Stimulated activated CD4-positive, alpha-beta T cell treated with anti-CD3 and anti-CD28 coated beads, Interleukin-4, amount 100 ng/mL, for 48 hours (primary cell): Measurements from ENCODE around the gene RIN3.

Experiments used
- DNase-seq, 2 donors: peaks; one replicate each; pipeline ENCODE4 v3.0.0-alpha.2; 2020; ENCODE audit warnings: low read depth in 2 of 2

The RIN3 gene

DNA sequence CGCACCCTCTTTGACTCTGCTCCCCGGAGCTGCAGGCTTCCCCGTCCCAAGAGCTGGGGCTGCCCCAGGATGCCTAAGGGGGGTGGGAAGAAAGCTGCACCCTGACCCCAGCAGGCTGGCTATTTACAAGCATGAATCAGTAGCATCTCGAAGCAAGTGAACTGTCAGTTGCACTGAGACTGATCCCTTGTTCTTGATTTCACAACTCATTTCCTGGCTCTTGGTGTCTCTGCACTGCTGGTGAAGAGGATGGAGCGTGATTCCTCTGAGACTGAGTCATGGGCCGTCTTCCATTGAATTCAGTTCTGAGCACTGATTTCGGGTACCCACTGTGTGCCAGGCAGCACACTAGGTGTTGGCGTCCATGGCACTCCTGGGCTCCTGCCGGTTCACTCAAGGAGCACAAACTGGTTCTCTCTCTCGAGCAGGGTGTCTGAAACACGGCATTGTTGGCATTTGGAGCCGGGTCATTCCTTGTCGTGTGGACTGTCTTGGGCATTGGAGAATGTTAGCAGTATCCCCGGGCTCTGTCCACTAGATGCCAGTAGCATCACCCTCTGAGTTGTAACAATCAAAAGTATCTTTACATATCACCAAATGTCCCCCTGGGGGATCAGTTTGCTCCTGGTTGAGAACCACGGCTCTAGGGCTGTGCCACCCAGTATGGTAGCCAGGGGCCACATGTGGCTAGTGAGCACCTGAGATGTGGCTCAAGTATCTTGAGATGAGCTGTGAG lies 86.9 kb downstream of the RIN3 start:
- no peak for DNase-seq

DNA sequence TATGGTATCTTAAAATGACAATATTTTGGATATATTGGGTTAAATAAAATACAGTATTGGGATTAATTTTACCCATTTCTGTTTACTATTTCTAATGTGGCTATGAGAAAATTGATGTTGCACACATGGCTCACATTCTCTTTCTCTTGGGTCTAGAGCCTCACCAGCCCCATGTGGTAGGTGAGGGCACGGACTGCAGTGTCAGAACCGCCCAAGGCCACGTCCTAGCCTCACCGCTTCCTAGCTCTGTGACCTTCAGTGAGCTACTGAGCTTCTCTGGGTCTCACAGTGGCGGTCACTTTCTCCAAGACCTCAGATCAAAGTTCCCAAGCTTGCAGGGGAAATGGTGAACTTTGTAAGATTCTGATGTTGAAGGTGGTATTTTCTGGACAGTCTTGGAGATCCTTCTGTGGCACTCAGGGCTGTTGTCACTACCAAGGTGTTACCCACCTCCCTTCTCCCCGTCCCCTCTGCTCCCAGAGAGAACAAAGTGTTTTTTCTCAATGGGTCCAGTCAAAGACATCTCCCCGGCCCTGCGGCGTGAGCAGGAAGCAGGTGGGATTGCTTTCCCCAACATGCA lies 87.6 kb downstream of the RIN3 start:
- DNase-seq = no peak

DNA sequence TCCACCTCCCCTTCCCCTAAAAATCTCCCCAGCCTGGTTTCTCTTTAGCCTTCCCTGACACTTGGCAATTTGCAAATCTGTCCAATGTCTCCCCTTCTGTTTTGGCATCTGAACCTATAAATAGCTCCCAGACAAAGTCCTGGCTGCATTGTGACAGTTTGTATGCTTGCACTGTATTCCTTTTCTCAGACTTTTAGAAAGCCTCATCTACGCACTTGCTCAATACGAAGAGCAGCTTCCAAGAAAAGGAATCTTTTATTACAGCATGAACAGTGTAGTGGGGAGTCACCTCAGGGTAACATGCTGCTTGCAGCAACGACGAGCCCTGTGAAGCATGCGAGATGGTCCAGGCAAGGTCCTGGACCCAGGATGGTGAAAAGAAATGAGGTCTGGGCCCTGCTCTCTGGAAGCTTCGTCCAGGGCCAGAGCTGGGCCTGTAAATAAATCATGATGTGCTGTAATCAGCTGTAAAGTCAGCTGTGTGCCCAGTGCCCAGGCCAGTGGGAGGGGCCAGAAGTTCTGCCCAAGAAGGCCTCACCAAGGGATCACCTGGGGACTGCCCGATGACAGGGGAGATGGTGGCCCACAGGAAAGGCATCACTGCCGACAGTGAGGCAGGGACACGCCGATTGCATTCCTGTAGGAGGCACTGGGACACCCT lies 88.3 kb downstream of the RIN3 start:
- no peak for DNase-seq

GRCh38 chr14:92603309-92604242 lies 90.0 kb downstream of the RIN3 start:
- DNase-seq = peak; percentile 15 to 20

GRCh38 chr14:92605274-92605940 lies 91.8 kb downstream of the RIN3 start:
- no peak for DNase-seq

DNA sequence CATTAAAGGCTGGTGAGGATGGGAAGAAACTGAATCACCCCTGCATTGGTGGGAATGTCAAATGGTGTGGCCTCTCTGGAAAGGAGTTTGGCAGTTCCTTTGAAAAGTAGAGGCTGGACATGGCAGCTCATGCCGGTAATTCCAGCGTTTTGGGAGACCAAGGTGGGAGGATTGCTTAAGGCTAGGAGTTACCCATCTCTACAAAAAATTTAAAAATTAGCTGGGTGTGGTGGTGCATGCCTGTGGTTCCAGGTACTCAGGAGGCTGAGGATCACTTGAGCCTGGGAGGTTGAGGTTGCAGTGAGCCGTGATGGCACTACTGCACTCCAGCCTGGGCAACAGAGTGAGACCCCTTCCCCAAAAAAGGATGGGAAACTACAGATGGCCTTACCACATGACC lies 93.7 kb downstream of the RIN3 start:
- no peak for DNase-seq

- DNase-seq = no peak
Observed at GRCh38 chr14:92607702-92608429, 94.3 kb downstream of the RIN3 start.

GRCh38 chr14:92609955-92610354 lies 96.4 kb downstream of the RIN3 start:
- no peak for DNase-seq

DNA sequence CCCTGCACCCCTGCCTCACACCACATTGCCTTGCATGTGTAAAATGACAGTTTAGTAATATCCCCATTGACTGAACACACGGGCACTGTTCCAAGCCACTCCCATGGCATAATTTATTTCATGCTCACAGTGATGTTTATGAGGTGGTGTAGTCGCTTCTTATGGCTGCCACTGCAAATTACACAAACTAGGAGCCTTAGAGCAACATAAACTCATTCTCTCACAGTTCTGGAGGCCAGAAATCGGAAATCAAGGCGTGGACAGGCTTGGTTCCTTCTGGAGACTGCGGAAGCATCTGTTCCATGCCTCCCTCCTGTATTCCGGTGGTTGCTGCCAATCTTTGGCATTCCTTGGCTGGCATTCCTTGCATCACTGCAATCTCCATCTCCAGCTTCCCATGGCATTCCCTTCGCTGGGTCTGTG lies 97.3 kb downstream of the RIN3 start:
- no peak for DNase-seq

- DNase-seq = peak; percentile 61 to 76
Observed at GRCh38 chr14:92613008-92613658, 99.6 kb downstream of the RIN3 start.

DNA sequence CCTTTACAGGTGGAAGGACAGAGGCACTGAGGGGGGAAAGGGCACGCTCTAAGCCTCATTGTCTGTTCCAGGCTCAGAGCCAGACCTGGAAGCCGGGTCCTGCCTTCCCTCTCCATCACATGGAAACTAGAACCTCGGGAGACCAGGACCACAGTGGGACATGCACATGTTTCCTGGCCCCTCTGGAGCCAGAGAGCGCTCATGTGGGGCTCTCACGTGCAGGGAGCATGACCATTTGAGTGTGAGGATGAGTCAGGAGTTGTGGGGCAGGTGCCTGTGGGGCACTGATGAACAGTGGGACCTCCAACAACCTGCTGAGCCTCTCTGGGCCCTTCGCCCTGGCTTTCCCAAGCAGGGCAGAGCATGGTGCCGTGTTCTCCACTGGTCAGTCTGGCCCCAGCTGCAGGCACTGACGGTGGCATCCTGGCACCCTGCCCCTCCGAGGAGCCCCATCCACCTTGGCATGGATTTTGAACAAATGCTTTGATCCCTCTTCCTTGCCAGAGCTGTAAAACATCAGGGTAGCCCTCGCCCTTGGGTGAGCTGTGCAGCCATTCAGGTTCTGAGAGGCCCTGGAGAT lies 100.2 kb downstream of the RIN3 start:
- DNase-seq = no peak

DNA sequence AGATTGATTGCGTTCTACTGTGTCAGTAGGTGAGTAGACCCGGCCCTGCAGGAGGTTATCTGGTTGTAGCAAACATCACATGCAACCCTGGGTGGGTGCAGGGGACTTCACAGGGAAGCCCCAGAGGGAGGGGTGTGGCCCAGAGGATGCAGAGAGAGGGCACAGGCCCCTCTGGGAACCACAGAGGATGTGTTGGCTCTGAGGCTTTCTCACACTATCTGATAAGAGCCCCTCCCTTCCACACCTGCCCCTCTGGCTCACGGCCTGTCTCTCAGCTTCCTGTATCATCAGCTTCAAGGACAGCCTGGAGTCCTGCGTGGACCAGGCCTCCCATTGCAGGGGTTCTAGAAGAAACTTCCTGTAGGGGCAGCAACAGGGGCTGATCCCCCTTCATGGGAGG lies 101.9 kb downstream of the RIN3 start:
- peak; percentile 5 to 10 for DNase-seq

DNA sequence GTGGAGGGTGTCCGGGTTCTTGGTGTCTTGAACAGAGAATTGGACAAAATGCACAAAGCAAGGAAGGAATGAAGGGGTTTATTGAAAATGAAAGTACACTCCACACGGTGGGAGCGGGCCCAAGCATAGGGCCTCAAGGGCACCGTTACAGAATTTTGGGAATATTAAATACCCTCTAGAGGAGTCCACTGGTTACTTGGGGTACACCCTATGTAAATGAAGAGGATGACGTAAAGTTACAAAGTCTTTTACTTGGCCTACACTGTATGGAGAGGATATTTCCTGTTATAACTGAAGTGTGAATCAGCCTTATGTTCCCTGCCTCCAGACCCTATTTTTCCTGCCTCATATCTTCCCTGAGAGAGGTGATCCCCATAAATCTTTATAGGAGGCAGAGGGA lies 102.6 kb downstream of the RIN3 start:
- no peak for DNase-seq

DNA sequence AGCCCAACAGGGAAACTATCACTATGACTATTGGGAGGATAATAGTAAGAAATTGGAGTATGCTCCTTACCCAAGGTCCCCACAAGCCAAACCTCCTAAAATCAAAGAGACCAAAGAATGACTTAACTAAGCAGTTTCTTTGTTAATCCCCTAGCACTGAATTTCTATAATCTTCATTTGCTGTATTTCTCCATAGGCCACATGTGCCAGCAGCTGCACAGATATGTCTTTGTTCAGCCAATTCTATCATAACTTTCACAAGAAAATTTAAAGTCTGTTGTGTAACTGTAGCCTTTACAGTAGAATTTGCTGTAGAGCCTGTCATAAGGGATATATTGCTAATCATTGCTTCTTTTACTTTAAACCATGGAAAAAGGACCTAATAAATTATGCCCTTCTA lies 104.0 kb downstream of the RIN3 start:
- no peak for DNase-seq

DNA sequence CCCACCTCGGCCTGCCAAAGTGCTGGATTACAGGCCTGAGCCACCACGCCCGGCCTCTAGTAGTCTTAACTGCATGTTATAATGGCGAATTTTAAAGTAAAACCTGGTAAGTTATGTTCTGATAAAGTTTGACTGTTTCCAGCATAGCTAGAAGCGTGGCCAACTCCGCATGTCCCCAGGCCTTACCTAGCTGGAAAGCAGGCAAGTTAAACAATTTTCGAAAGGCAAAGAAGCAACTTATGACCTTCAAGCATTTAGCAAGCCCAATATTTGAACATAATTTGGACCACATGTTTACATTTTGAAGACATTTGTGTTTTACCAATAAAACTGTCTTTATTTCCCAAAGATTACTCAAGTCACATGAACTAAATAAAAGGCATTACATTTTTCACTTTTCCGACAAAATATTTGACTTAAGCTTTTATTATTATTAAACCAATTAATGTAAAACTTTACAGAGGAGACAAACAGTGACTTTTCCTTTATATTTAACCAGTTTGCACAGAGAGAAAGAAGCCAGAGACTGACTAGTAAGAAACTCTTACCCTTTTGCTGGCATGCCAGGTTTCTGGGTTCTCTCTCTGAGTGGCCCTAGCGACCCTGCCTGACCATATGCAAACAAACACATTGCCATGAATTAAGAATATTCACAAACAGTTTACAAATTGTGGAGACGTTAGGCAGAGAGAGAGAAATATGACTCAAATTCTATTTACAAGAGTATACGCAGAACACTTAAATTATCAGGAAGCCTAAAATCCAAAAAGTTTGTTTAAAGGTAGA lies 106.3 kb downstream of the RIN3 start:
- DNase-seq = no peak

- no peak for DNase-seq
Observed at GRCh38 chr14:92622311-92622710, 108.7 kb downstream of the RIN3 start.

GRCh38 chr14:92624764-92625163 lies 111.2 kb downstream of the RIN3 start:
- no peak for DNase-seq

GRCh38 chr14:92625213-92625612 lies 111.6 kb downstream of the RIN3 start:
- no peak for DNase-seq

GRCh38 chr14:92626041-92626440 lies 112.5 kb downstream of the RIN3 start:
- no peak for DNase-seq
